HG03060 (cell line): ENCODE data around the gene ZSCAN4.
A peak's percentile ranks its signal among the peaks of the same experiment; 100 is the strongest.

Experiments
- ATAC-seq: cut with Tn5 transposase; IDR thresholded peaks from one replicate; pipeline ENCODE4 v1.9.1; 2021; ENCODE audit warnings: low read depth, moderate number of reproducible peaks; ENCODE audit not compliant: unreplicated experiment

The ZSCAN4 gene

GRCh38 chr19:57668635-57669034 lies at the start of gene ZSCAN4:
Gene ZSCAN4 (plus strand): TSS chr19:57668935. CDS start chr19:57676146, 7,211 bp downstream.
- no peak for ATAC-seq

- ATAC-seq: no peak
Measured at GRCh38 chr19:57620673-57621348, 47.9 kb upstream of the ZSCAN4 start.

- ATAC-seq: no peak
Measured at GRCh38 chr19:57623091-57623490, 45.6 kb upstream of the ZSCAN4 start.

- ATAC-seq: peak; percentile 79
Measured at GRCh38 chr19:57632987-57633831, 35.5 kb upstream of the ZSCAN4 start, which contains the start of gene ZNF211. Gene ZNF211 (plus strand): TSS chr19:57633168. CDS start chr19:57633347, 179 bp downstream.

GRCh38 chr19:57633832-57634131 lies 35.0 kb upstream of the ZSCAN4 start:
- no peak for ATAC-seq

GRCh38 chr19:57637379-57637778 lies 31.4 kb upstream of the ZSCAN4 start:
- ATAC-seq: no peak

GRCh38 chr19:57641715-57642234 lies 27.0 kb upstream of the ZSCAN4 start:
- ATAC-seq: no peak

GRCh38 chr19:57642396-57643046 lies 26.2 kb upstream of the ZSCAN4 start:
- ATAC-seq: no peak

- ATAC-seq: no peak
Measured at GRCh38 chr19:57643734-57644133, 25.0 kb upstream of the ZSCAN4 start.

GRCh38 chr19:57648331-57649003 lies 20.3 kb upstream of the ZSCAN4 start:
- ATAC-seq: no peak

GRCh38 chr19:57651654-57651996 lies 17.1 kb upstream of the ZSCAN4 start:
- no peak for ATAC-seq

GRCh38 chr19:57653689-57654088 lies 15.0 kb upstream of the ZSCAN4 start:
- ATAC-seq: no peak

- no peak for ATAC-seq
Measured at GRCh38 chr19:57655443-57655842, 13.3 kb upstream of the ZSCAN4 start.

GRCh38 chr19:57656346-57656745 lies 12.4 kb upstream of the ZSCAN4 start:
- no peak for ATAC-seq

GRCh38 chr19:57664269-57665127 lies 4.2 kb upstream of the ZSCAN4 start:
- ATAC-seq: no peak

GRCh38 chr19:57665261-57665806 lies 3.4 kb upstream of the ZSCAN4 start:
- no peak for ATAC-seq

- no peak for ATAC-seq
Measured at GRCh38 chr19:57667228-57667627, 1.5 kb upstream of the ZSCAN4 start.

GRCh38 chr19:57671124-57671895 lies 2.6 kb downstream of the ZSCAN4 start:
- ATAC-seq: no peak

GRCh38 chr19:57672466-57672865 lies 3.7 kb downstream of the ZSCAN4 start:
- ATAC-seq: no peak
